SK-N-DZ (cell line): ENCODE data around the gene CD1D.
"Not testable (repeated sequence)": the region's sequence is repeated elsewhere in the genome, so short reads cannot be mapped to it uniquely, and the experiment has no call there.

ENCODE experiments used
- DNase-seq: peaks from one replicate; pipeline ENCODE4 v3.0.0-alpha.2; 2015; ENCODE audit warnings: low spot score

Gene CD1D

GRCh38 chr1:158176399-158176798 is 4.3 kb upstream of the CD1D start:
- no peak for DNase-seq

DNA sequence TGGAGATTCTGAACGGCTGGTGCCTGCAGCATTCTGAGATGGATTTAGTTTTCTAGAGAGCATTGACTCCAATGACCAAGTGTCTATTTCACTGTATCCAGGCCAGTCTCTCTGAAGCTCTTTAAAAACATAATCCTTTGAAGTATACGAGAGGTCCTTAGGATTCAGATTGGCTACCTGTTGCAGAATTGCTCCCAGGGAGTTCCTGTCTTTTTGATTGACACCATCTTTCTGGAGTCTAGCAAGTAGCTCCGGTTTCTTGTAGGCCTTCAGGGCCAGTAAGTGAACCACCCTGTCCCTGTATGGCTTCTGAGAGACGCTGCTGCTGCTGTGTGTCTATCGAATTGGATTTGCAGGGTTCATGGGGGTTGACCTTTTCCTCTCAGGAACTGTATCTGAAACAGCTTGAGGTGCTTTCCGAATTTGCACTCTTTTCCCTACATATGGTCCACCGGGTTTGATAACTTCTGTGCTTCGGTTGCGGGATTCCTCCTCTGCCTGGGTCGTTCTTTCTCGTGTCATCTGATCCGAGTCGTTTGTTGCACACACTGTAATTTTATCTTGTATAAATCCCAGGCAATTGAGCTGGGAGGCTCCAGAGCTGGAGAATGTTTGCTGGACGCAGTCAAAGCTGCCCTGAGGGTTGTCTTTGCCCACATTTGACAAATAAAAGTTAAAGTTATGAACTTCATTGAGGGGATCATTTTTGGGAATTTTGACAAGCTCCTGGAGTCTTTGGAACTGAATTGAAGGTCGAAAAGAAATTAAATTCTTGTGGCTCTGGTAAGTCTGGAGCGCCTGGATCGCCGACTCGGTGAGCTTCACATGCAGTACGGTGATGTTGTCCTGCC is 3.6 kb upstream of the CD1D start:
- not testable (repeated sequence) for DNase-seq

DNA sequence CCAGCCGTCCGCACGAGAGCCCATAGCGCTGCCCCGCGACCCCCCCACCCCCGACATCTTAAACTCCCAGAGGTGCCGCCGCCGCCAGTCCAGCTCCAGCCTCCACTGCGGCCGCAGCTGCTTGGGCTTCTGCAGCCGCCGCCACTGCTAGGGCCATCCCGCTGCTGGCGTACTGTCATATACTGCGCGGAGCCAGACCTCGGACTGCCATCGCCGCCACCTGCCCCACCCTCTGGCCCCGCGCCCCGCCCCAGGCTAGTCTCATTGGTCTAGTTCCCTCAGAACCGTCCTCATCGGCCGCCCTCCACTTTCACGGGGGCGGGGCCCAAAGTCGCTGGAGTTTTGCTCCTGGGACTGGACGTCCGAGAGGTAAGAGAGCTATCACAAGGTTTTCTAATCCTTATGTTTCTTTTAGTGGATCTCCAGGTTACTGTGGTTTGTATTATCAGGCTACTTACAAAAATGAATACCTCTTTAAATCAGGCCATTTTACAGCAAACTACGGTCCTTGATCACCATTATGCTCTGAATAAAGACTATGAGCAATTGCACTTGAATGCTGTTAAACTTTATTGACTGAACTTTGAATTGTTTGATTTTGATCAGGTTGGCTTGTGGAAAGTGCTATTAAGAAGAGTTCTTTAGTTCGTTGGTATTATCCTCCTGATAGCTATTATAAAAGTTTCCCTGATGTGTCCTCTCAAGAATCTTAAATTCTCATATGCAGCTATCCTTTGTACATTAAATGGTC is 2.8 kb upstream of the CD1D start:
- DNase-seq = peak; percentile 28

DNA sequence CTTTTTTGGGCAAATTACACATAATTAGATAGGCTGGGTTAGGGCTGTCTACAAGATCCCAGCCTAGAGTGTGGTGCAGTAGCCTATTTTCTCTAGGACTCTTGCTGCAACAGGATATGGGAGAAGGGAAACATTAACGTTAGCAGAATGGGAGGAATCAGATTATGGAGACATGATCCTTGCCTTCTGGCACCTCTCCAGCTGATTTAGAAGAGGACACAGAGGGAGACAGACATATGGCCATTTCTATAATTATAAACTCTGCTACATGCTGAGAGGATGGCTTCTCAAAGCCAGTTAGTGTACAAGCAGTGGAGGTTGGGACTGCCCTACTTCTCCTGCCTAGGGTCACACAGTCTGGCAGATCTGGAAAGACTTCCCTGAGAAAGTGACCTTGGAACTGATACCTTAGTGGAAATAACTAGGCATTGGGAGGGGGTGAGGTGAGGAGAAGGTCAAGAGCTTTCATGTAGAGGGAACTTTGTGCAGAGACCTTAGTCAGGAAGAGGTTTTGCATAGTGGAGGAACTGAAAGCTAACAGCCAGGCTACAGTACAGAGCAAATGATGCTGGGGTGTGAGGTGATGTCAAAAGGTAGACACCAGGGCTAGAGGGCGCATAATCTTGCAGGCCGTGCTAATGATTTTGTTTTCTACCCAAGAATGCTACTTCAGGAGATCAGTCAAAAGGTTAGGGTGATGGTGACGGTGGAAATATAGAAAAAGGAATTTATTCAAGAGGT is 1.2 kb upstream of the CD1D start:
- DNase-seq = no peak

- DNase-seq = no peak
Observed at GRCh38 chr1:158181577-158181922, 855 bp downstream of the CD1D start.

GRCh38 chr1:158185770-158186169 is 5.1 kb downstream of the CD1D start:
- DNase-seq = no peak

- DNase-seq = no peak
Observed at GRCh38 chr1:158186180-158186579, 5.5 kb downstream of the CD1D start.

GRCh38 chr1:158188611-158189010 is 7.9 kb downstream of the CD1D start:
- DNase-seq = no peak

GRCh38 chr1:158189624-158190023 is 8.9 kb downstream of the CD1D start:
- no peak for DNase-seq

DNA sequence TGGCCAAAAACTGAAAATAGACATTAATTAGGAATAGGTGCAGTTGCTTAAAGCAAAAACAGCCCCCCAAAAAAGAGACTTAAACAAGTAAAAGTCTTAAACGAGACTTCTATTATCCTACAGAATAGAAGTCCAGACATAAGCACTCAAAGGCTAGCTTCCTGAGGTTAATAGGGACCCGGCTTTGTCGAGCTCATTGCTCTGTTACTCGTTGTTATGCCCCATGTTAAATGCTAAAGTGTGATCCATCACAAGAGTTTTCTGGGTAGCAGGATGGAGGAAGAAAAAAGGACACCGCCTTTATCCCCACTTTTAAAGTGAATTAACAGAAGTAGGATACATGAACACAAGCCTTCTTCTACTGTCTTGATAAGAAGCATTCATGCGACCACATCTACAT is 10.6 kb downstream of the CD1D start:
- DNase-seq = no peak

- DNase-seq = no peak
Observed at GRCh38 chr1:158196461-158196860, 15.8 kb downstream of the CD1D start.

GRCh38 chr1:158199849-158200248 is 19.2 kb downstream of the CD1D start:
- DNase-seq = no peak

- DNase-seq = no peak
Observed at GRCh38 chr1:158200527-158200926, 19.8 kb downstream of the CD1D start.

DNA sequence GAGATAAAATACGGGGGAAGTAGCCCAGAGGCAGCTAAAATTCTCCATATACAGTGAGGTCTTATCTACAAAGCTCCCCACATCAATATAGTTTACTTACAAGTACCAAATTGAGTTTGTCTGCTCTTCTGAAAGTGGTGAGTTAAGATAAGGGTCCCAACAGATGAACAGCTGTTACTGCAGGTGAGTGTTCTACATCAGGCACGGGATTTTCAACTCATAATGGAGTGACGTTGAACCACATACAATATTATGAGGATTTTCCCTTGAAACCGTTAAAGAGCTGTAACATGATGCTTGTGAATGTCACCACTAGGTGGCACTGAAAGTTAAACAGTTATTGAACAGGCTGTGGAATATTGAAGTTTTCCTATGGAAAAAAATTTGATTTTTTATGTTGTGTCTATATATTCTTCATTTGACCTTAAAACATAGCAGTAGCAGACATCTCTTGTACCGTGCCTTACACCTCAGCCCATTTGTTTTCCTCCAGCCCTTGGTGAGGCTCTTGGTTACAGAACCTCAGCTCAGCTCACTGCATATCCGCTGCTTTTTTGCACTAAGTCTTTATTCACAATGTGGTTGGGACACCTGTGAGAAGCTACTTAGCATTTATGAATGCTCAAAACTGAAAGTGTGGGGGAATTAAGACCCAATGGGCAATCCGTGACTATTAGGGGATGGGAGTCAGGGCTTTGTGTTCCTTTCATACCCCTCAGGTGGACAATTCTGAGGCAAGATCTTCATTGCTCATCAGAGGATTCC is 23.2 kb downstream of the CD1D start:
- peak; percentile 70 for DNase-seq

DNA sequence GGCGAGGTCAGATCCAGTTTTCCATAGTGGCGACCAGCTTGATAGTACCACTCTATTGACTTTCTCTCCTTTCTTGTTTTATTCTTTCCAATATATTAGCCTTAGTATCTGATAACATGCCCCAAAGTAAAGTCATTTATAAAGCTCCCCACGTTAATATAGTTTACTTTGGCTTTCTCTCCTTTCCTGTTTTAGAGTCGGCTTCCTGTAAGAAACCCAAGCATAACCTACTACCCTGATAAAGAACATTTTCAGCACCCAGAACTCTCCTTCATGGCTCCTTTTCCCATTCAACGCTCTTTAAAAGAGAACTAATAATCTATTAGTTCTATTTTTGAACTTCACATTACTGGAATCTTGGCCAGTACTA is 23.7 kb downstream of the CD1D start:
- no peak for DNase-seq

DNA sequence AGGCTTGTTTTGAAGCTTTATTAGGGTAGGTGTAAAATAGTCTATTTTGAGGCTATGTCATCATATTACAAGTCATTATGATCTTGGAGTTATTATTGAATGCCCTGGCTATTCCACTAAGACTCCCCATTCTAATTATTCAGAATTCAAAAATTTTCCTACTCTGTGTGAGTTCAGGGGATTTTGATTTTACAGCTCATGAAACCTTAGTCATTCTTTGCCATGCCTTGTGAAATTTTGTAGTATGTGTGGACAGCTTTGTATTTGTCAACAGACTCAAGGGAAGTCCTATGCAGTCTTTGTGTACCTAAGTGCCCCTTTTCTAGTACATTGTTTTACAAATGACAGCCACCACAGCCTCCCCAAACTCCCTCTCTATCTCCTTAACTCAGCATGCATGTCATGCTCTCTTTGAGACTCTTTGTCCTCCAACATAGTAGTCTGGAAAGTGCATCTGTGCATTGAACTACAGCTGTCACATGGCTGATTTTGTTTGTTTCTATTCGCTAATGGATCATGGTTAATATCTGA is 28.0 kb downstream of the CD1D start:
- no peak for DNase-seq

DNA sequence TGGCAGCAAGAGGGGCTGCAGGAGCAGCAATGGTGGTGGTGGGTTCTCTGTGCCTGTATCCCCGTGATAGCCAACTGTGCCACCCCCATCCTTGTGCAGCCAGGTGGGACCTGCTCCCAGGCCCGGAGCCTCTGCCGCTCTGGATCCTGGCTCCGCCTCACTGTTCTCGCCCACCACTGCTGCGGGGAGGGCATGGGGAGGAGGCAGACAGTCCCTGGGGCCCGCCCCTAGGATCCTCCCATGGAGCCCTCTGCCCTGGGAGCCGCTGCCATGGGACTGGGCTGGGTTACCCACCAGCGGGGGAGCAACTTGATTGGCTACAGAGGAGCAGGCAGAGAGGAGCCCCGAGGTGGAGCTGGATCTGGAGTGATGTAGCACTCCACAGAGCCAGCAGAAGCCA is 31.6 kb downstream of the CD1D start:
- no peak for DNase-seq

- DNase-seq = not testable (repeated sequence)
Observed at GRCh38 chr1:158223445-158223844, 42.8 kb downstream of the CD1D start.

DNA sequence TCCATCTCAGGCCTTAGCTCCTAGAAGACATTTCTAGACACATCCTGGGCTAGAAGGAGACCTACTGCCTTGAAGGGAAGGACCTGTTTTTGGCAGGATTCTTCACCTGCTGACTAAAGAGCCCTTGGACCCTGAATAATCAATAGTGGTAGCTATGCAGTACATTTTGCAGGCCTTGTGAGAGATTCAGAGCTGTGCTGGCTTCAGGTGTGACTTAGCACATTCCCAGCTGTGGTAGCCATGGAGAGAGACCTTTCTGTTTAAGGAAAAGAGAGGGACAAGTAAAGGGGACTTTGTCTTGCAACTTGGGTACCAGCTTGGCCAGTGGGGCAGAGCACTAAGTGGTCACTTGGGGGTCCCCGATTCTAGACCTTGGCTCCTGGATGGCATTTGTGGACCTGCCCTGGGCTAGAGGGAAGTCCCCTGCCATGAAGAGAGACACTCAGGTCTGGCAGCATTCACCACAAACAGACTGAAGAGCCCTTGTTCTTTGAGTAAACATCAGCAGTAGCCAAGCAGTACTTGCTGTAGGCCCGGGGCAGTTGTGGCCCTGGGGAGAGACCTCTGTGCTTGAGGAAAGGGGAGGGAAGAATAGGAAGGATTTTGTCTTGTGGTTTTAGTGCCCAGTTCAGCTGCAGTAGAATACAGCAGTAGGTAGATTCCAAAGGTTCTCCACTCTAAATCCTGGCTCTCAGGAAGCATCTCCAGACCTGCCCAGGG is 47.4 kb downstream of the CD1D start:
- DNase-seq = no peak
